Liver (tissue), 9 donors: ENCODE measurements around the gene PTPN4. TPM values are rescaled to one million over a fixed set of nuclear protein-coding genes. Genes with fewer than 3 reads are reported as not detected.

Experiments
- DNase-seq: peaks from one replicate; pipeline ENCODE4 v3.0.0-alpha.2; 2017; ENCODE audit warnings: low spot score
- H3K27ac ChIP-seq, 2 donors: one replicate each; pipeline ENCODE4 v1.7.0; 2013; ENCODE audit warnings: inconsistent platforms in 2 of 2, low read length in 2 of 2, control low read depth in 1 of 2, low read depth in 1 of 2, mild to moderate bottlenecking in 1 of 2
- H3K27me3 ChIP-seq, 4 donors: one replicate each; pipeline versions ENCODE4 v1.6.1 to v1.7.0; 2013; ENCODE audit warnings: low read length in 3 of 4, inconsistent platforms in 1 of 4, mild to moderate bottlenecking in 1 of 4, moderate library complexity in 1 of 4; ENCODE audit not compliant: control insufficient read depth in 4 of 4, insufficient read depth in 4 of 4
- H3K36me3 ChIP-seq, 4 donors: one replicate each; pipeline versions ENCODE4 v1.6.1 to v1.7.0; 2013; ENCODE audit warnings: low read length in 3 of 4, mild to moderate bottlenecking in 3 of 4, low read depth in 1 of 4, moderate library complexity in 1 of 4; ENCODE audit not compliant: control insufficient read depth in 4 of 4, insufficient read depth in 3 of 4
- H3K4me1 ChIP-seq, 4 donors: one replicate each; pipeline versions ENCODE4 v1.6.1 to v1.7.0; 2013; ENCODE audit warnings: low read length in 3 of 4, mild to moderate bottlenecking in 3 of 4, moderate library complexity in 1 of 4; ENCODE audit not compliant: control insufficient read depth in 4 of 4, insufficient read depth in 4 of 4
- H3K4me3 ChIP-seq, 3 donors: one replicate each; pipeline versions ENCODE4 v1.6.1 to v1.7.0; 2013; ENCODE audit warnings: low read length in 3 of 3, control low read depth in 1 of 3, low read depth in 1 of 3, mild to moderate bottlenecking in 1 of 3
- H3K9ac ChIP-seq, 2 donors: one replicate each; pipeline ENCODE4 v1.7.0; 2013; ENCODE audit warnings: low read length in 2 of 2, mild to moderate bottlenecking in 2 of 2, moderate library complexity in 2 of 2, control low read depth in 1 of 2, low read depth in 1 of 2
- H3K9me3 ChIP-seq, 4 donors: one replicate each; pipeline versions ENCODE4 v1.6.1 to v1.7.0; 2013; ENCODE audit warnings: low read length in 3 of 4; ENCODE audit not compliant: control insufficient read depth in 4 of 4
- ATF3 ChIP-seq: IDR thresholded peaks from 2 replicates; pipeline ENCODE4 v1.6.1; 2016; ENCODE audit warnings: antibody characterized with exemption
- CTCF ChIP-seq: fragments of 150-350 bp; IDR thresholded peaks from 2 replicates; pipeline ENCODE4 v1.5.1; 2017; ENCODE audit warnings: improper control_type of control experiment, low read depth, low read length; ENCODE audit not compliant: missing input control
- EGR1 ChIP-seq, 2 donors: IDR thresholded peaks; 2 replicates each; pipeline ENCODE4 v1.6.1; 2016 to 2018; ENCODE audit warnings: antibody characterized with exemption in 2 of 2, low read depth in 2 of 2
- FOXA1 ChIP-seq: IDR thresholded peaks from 2 replicates; pipeline ENCODE4 v1.6.1; 2016; ENCODE audit warnings: antibody characterized with exemption
- FOXA2 ChIP-seq: IDR thresholded peaks from 2 replicates; pipeline ENCODE4 v1.6.1; 2016; ENCODE audit warnings: antibody characterized with exemption
- GABPA ChIP-seq, 2 donors: IDR thresholded peaks in 1 of 2; conservative IDR thresholded peaks in 1 of 2; 2 replicates each; pipeline ENCODE4 v1.6.1; 2016; ENCODE audit warnings: antibody characterized with exemption in 2 of 2, mild to moderate bottlenecking in 1 of 2, moderate library complexity in 1 of 2
- HNF4G ChIP-seq: IDR thresholded peaks from 2 replicates; pipeline ENCODE4 v1.6.1; 2016; ENCODE audit warnings: antibody characterized with exemption
- JUND ChIP-seq, 2 donors: IDR thresholded peaks; 2 replicates each; pipeline ENCODE4 v1.6.1; 2016; ENCODE audit warnings: antibody characterized with exemption in 2 of 2
- MAX ChIP-seq: IDR thresholded peaks from 2 replicates; pipeline ENCODE4 v1.6.1; 2016; ENCODE audit warnings: antibody characterized with exemption
- NR2F2 ChIP-seq: IDR thresholded peaks from 2 replicates; pipeline ENCODE4 v1.6.1; 2016; ENCODE audit warnings: antibody characterized with exemption
- RAD21 ChIP-seq, 2 donors: IDR thresholded peaks; 2 replicates each; pipeline ENCODE4 v1.6.1; 2016; ENCODE audit warnings: antibody characterized with exemption in 2 of 2, mild to moderate bottlenecking in 2 of 2
- REST ChIP-seq: IDR thresholded peaks from 2 replicates; pipeline ENCODE4 v1.6.1; 2016; ENCODE audit warnings: antibody characterized with exemption, mild to moderate bottlenecking
- RXRA ChIP-seq, 2 donors: IDR thresholded peaks; 2 replicates each; pipeline ENCODE4 v1.6.1; 2017 to 2018; ENCODE audit warnings: antibody characterized with exemption in 2 of 2, mild to moderate bottlenecking in 1 of 2
- SP1 ChIP-seq: IDR thresholded peaks from 2 replicates; pipeline ENCODE4 v1.6.1; 2018; ENCODE audit warnings: antibody characterized with exemption, mild to moderate bottlenecking
- TAF1 ChIP-seq: conservative IDR thresholded peaks from 2 replicates; pipeline ENCODE4 v1.6.1; 2016; ENCODE audit warnings: antibody characterized with exemption, mild to moderate bottlenecking
- YY1 ChIP-seq: IDR thresholded peaks from 2 replicates; pipeline ENCODE4 v1.6.1; 2016; ENCODE audit warnings: antibody characterized with exemption, mild to moderate bottlenecking
- ZBTB33 ChIP-seq: IDR thresholded peaks from 2 replicates; pipeline ENCODE4 v1.6.1; 2016; ENCODE audit warnings: antibody characterized with exemption
- WGBS: extraction: QIAGEN DNeasy Blood & Tissue Kit; methylation state at CpG from one replicate; pipeline ENCODE4 v1.1.7; 2013; 5-methylcytosine and 5-hydroxymethylcytosine counted together
- polyA plus RNA-seq, 2 donors: library from polyadenylated mRNA; stranded (reverse) in 1 of 2; unstranded in 1 of 2; fragments of 200-250 nt in 1 of 2; fragments of >200 nt in 1 of 2; fragmentation: Nextera tagmentation in 1 of 2; extraction: Ambion mirVana in 1 of 2; gene quantifications; one replicate each; pipeline versions ENCODE4 v1.2.1 to v1.2.3, GENCODE V29; 2013 to 2015
- total RNA-seq, 2 donors: library from RNA; depleted of rRNA; stranded (reverse); fragments of >200 nt; gene quantifications; one replicate each; pipeline ENCODE4 v1.2.3, GENCODE V29; 2014
- donor health status: healthy.
- donor health status: healthy.
- donor health status: healthy.
- donor health status: healthy.
- donor health status: healthy.

The PTPN4 gene
- total and polyA plus RNA-seq, 4 donors: 4.2 to 34.6 (median 9.5) TPM

GRCh38 chr2:119718501-119719260, 41.0 kb upstream of the PTPN4 start:
- H3K9me3 ChIP-seq: no peaks in the 10 kb centered on the region
- no peaks in the 10 kb centered on the region for H3K27me3 ChIP-seq
- H3K27ac ChIP-seq: no peak overlapping the region
- H3K4me3 ChIP-seq: no peak overlapping the region
- no peak for DNase-seq
- no peak for TF ChIP-seq ZBTB33
- no peak for TF ChIP-seq REST
- TF ChIP-seq ATF3: no peak
- no peak for TF ChIP-seq YY1
- TF ChIP-seq FOXA2: no peak
- no peak overlapping the region for H3K9ac ChIP-seq
- H3K36me3 ChIP-seq: no peaks in the 10 kb centered on the region
- WGBS: 94% methylated on average over 12 of the region's 12 CpGs
- peaks cover 4 to 28% (median 25%) of the 10 kb centered on the region in 4 donors for H3K4me1 ChIP-seq

- no peak overlapping the region for H3K27ac ChIP-seq
- 93% methylated on average over 3 of the region's 3 CpGs for WGBS
- H3K9me3 ChIP-seq: no peaks in the 10 kb centered on the region
- no peaks in the 10 kb centered on the region for H3K36me3 ChIP-seq
- TF ChIP-seq JUND (IDR thresholded peaks at IDR 0.05) (no peak), ATF3 (no peak), ZBTB33 (no peak), HNF4G (no peak), CTCF (no peak), RXRA (IDR thresholded peaks at IDR 0.05) (no peak), SP1 (no peak), NR2F2 (no peak), FOXA2 (no peak), TAF1 (no peak), RAD21 (IDR thresholded peaks at IDR 0.05) (no peak), GABPA (IDR thresholded peaks at IDR 0.05 in 1 of 2, conservative IDR thresholded peaks at IDR 0.05 in 1 of 2) (no peak), FOXA1 (no peak), EGR1 (IDR thresholded peaks at IDR 0.05; ENCODE audit: low read depth in 2 of 2) (no peak), MAX (no peak)
- peaks cover 5 to 34% (median 28%) of the 10 kb centered on the region in 4 donors for H3K4me1 ChIP-seq
- no peak overlapping the region for H3K4me3 ChIP-seq
- no peak for DNase-seq
- no peak overlapping the region for H3K9ac ChIP-seq
- no peaks in the 10 kb centered on the region for H3K27me3 ChIP-seq
Observed at GRCh38 chr2:119719261-119719627, 40.5 kb upstream of the PTPN4 start.
